Aortic smooth muscle cell (primary cell): ENCODE data around the gene SCARF2. TPM values are rescaled to one million over a fixed set of nuclear protein-coding genes. Genes with fewer than 3 reads are reported as not detected.

Source experiments
- total RNA-seq: library from RNA; depleted of rRNA; stranded (reverse); fragments of >200 nt; gene quantifications from 2 replicates; pipeline ENCODE4 v1.2.3, GENCODE V29; 2014

Gene SCARF2
- 22.6 and 26.4 TPM in 2 replicates for total RNA-seq

GRCh38 chr22:20437613-20438426 is at the start of gene SCARF2:
SCARF2 (minus strand) TSS chr22:20437825; CDS start chr22:20437754, 71 bp downstream.

DNA sequence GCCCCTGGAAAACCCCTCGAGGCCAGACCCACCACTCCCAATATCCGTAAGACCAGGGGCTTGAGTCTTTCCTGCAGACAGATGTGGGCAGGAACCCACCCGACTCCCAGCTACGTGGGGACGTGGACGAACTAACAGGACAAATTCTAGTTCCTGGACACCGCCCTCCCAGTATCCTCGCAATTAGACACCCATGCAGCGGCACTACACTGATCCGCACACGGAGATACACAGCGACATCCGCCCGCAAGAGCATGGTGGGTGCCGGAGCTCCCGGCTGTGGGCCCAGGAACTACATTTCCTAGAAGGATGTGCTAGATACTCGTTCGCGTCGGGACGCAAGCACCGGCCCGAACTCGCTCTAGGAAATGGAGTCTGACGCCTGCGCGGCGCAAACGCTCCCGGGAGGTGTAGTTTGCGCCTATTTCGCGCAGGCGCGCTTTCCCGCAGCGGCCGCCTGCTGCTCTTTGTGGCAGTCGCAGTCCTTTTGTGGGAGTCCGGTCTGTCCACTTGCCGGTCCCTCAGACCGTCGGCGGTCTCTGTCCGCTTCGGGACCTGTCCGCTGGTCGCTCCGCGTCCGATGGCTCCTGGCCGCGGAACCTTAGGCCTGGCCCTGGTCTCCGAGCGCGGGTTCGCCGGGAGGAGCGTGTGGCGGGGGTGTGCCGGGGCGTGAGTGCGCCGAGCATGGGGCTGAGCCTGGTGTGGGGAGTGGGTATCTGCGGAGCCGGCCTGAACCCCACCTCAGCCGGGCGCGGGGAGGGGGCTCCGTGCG is 43.7 kb downstream of the SCARF2 start, which contains the start of gene ZNF74:
Gene ZNF74, plus strand, starts transcription at position 447 of the 772 bp plus-strand sequence. CDS start 478 bp downstream, outside the sequence.

Other genes with a start within 250 kb of the SCARF2 start
- 0.12 and 0.13 TPM in 2 replicates for gene RTN4R, start 169.5 kb downstream of the SCARF2 start, total RNA-seq
- gene DGCR6L, start 117.8 kb downstream of the SCARF2 start, total RNA-seq, result 63.2 and 65.3 TPM in 2 replicates
- gene ZNF74, start 43.7 kb downstream of the SCARF2 start, total RNA-seq, result 5.0 and 5.1 TPM in 2 replicates
- gene KLHL22, start 58.0 kb upstream of the SCARF2 start, total RNA-seq, result 30.0 and 31.8 TPM in 2 replicates
- gene MED15, start 69.8 kb upstream of the SCARF2 start, total RNA-seq, result 25.9 and 30.3 TPM in 2 replicates